Fibroblast of the aortic adventitia (primary cell): ENCODE data around the gene KPNA1. TPM values are rescaled to one million over a fixed set of nuclear protein-coding genes. Genes with fewer than 3 reads are reported as not detected.
A peak's percentile ranks its signal among the peaks of the same experiment; 100 is the strongest.

Experiments
- DNase-seq: peaks from one replicate; pipeline ENCODE4 v3.0.0-alpha.2; 2010; ENCODE audit warnings: low read depth
- H3K4me3 ChIP-seq: 2 replicates; pipeline ENCODE4 v1.5.1; 2011; ENCODE audit warnings: low read depth, mild to moderate bottlenecking, control low read depth, low read length, moderate library complexity
- total RNA-seq: library from RNA; depleted of rRNA; stranded (reverse); fragments of >200 nt; gene quantifications from 2 replicates; pipeline ENCODE4 v1.2.3, GENCODE V29; 2012; ENCODE audit warnings: low replicate concordance
- TF ChIP-seq, protein P1 (sequence below): IDR thresholded peaks from 2 replicates; pipeline ENCODE4 v1.5.1; 2011; ENCODE audit warnings: mild to moderate bottlenecking, low read length, control low read depth, inconsistent platforms; ENCODE audit not compliant: insufficient read depth

The KPNA1 gene
- total RNA-seq, 1 donor = 47.3 TPM

DNA sequence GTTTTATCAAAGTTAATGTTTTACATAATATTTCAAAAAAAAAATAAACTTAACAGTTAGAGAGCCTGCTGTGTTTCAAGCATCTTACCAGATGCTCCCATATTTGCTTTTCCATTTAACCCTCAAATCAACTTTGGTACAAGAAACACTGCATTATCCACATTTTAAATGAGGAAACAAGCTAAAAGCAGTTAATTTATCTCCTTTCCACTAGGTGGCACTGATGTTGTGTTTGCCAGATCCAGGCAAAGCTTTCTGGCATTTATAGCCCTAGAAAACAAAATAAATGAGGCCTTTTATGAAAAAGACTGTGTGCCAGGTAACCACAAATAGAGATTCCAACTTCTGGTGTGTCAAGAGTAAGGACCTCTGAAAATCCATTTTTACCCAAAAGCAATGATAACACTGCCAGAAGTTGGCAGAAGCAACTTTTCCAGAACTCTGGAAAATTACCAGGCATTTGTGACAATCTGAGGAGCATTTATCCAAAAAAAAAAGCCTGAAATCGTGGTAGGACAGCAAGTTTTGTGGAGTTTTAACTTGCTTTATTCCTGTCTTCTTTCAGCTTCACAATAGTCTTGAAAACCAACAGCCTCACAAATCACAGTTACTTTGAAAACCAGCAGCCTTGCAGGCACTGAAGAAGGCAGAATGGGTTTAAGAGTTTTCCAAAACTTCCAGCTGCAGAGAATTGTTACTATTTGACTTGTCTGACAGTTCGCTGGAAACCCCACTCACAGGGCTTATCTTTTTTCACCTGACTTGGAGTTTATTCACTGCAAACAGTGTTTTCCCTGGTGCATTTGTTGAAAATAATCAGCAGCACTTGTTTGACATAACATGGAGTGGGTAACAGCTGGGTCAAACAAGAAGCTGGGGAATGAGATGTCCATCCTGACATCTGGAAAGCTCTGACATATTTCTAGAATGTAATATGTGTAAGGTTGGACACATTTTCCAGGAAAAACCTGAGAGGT is 121.6 kb downstream of the KPNA1 start:
- peak; percentile 72 for DNase-seq
- no peak overlapping the region for H3K4me3 ChIP-seq
- TF ChIP-seq, protein P1, sequence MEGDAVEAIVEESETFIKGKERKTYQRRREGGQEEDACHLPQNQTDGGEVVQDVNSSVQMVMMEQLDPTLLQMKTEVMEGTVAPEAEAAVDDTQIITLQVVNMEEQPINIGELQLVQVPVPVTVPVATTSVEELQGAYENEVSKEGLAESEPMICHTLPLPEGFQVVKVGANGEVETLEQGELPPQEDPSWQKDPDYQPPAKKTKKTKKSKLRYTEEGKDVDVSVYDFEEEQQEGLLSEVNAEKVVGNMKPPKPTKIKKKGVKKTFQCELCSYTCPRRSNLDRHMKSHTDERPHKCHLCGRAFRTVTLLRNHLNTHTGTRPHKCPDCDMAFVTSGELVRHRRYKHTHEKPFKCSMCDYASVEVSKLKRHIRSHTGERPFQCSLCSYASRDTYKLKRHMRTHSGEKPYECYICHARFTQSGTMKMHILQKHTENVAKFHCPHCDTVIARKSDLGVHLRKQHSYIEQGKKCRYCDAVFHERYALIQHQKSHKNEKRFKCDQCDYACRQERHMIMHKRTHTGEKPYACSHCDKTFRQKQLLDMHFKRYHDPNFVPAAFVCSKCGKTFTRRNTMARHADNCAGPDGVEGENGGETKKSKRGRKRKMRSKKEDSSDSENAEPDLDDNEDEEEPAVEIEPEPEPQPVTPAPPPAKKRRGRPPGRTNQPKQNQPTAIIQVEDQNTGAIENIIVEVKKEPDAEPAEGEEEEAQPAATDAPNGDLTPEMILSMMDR = peak; percentile 77

DNA sequence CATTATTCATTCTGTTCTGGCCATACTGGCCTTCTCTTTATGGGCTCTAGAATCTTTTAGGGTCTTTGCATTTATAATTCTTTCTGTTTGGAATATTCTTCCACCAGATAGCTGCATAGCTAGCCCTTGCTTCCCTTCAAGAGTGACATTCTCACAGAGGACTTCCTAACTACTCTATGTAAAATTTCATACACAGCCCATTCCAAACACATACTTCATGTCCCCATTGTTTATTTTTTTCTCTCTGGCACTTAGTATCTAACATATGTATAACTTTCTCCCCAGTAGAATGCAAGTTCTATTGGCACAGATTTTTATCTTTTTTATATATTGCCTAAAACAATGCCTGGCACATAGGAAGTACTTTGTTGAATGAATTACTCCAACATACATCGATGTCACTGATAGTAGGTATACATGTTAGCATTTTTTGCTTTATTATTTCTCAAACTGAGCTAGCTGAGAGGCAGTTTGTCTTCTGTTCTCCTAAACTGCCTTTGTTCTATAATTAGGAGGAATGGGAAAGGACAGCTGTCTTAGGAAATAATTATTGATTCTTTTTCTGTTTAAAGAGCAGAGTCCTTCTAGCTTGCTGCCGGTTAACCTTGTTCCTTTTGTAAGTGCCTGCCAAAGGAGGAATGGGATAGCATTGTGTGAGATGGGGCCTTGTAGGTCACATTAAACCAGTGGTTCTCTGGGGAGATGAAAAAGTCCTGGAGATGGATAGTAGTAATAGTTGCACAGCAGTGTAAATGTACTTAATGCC is 122.9 kb downstream of the KPNA1 start:
- no peak for DNase-seq
- TF ChIP-seq, protein P1 = no peak
- H3K4me3 ChIP-seq = no peak overlapping the region

DNA sequence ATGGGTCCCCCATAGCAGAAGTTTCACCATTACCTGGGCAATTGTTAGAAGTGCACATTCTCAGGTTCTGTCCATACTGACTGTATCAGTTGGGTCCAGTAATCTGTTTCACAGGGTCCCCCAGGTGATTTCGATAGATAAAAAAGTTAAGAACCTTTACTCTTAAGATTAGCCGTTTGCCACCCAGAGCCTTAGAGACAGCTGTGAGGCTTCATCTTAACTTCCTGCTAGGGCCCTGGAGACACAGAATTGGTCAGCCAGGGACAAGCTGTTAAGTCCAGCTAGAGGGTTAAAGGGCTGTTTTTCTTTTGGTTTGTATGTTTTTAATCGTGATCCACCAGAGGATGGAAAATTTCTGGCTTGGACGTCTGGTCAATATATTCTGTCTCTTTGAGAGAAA is 124.1 kb downstream of the KPNA1 start:
- no peak for DNase-seq
- no peak overlapping the region for H3K4me3 ChIP-seq
- TF ChIP-seq, protein P1 = no peak

DNA sequence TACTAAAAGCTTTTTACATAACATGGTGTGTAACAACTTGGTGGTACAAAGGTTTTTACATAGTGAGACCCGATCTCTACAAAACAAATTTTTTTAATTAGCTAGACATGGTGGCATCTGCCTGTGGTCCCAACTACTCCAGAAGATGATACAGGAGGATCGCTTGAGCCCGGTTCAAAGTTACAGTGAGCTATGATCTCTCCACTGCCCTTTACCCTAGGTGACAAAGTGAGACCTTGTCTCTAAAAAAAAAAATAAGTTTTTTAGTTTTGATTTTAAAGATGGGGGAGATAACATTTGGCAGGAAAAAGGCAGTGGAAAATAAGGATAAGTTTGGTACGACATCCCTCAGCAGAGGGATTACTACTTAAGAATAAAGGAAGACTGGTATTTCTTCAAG is 124.8 kb downstream of the KPNA1 start:
- no peak overlapping the region for H3K4me3 ChIP-seq

DNA sequence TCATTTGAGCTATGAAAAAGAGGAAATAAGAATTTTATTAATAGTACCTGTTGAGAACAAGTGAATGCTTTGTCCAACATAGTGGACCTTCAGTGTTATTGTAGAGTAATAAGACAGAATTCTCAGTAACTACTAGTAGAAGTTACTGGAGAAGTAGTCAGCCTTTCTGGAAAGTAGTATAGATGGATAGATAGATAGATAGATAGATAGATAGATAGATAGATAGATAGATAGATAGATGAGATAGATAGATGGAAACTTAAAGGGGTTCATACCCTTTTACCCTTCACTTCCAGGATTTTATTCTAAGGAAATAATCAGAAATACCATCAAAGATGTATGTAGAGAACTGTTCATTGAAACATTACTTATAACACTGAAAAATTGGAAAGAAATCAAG is 125.5 kb downstream of the KPNA1 start:
- no peak for DNase-seq
- TF ChIP-seq, protein P1 = no peak
- H3K4me3 ChIP-seq = no peak overlapping the region

More for the DNA sequence above, 124.8 kb downstream of the KPNA1 start:
- TF ChIP-seq, protein P1 = no peak
- no peak for DNase-seq

DNA sequence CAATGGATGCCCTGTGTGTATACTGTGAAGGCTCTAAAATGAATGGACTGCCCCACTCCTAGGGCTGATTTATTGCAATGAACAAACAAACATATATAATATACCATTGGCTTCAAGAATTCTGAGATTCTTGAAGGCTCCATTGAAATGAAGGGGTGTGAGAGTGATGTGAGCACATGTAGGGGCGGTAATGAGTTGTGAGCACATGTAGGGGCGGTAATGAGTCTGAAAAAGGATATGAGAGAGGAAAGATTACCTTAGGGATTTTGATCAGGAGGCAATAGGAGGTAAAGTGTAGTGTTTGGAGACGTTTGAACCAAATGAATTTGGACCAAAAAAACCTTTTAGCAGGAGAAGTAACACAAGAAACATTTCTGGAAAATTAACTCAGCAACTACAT is 127.0 kb downstream of the KPNA1 start:
- DNase-seq = no peak
- no peak overlapping the region for H3K4me3 ChIP-seq
- TF ChIP-seq, protein P1 = no peak
